Measurements from ENCODE around the gene RNF128. TPM values are rescaled to one million over a fixed set of nuclear protein-coding genes. Genes with fewer than 3 reads are reported as not detected.

The RNF128 gene, protein sequence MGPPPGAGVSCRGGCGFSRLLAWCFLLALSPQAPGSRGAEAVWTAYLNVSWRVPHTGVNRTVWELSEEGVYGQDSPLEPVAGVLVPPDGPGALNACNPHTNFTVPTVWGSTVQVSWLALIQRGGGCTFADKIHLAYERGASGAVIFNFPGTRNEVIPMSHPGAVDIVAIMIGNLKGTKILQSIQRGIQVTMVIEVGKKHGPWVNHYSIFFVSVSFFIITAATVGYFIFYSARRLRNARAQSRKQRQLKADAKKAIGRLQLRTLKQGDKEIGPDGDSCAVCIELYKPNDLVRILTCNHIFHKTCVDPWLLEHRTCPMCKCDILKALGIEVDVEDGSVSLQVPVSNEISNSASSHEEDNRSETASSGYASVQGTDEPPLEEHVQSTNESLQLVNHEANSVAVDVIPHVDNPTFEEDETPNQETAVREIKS
- polyA plus RNA-seq (ENCODE audit: insufficient read depth in 1 of 5, insufficient read length in 5 of 5, low replicate concordance in 1 of 5) = 1 to 10 TPM; 1.3 to 4.2 (median 1.5) TPM
- long read RNA-seq, donor 1, partial matches to known transcripts = 0 of 2 reads
- long read RNA-seq, donor 1, other reads (novel, unspliced or antisense) = 0 of 2 reads
- long read RNA-seq, donor 2 = 0 reads
- long read RNA-seq, donor 3 = 0 reads
- long read RNA-seq, donor 4 = 0 reads
- long read RNA-seq, donor 5, partial matches to known transcripts = 0 of 2 reads
- long read RNA-seq, donor 5, other reads (novel, unspliced or antisense) = 0 of 2 reads
- long read RNA-seq, donor 6 = 0 reads
- long read RNA-seq, donor 7 = 0 reads
- long read RNA-seq, donor 8 = 0 reads

DNA sequence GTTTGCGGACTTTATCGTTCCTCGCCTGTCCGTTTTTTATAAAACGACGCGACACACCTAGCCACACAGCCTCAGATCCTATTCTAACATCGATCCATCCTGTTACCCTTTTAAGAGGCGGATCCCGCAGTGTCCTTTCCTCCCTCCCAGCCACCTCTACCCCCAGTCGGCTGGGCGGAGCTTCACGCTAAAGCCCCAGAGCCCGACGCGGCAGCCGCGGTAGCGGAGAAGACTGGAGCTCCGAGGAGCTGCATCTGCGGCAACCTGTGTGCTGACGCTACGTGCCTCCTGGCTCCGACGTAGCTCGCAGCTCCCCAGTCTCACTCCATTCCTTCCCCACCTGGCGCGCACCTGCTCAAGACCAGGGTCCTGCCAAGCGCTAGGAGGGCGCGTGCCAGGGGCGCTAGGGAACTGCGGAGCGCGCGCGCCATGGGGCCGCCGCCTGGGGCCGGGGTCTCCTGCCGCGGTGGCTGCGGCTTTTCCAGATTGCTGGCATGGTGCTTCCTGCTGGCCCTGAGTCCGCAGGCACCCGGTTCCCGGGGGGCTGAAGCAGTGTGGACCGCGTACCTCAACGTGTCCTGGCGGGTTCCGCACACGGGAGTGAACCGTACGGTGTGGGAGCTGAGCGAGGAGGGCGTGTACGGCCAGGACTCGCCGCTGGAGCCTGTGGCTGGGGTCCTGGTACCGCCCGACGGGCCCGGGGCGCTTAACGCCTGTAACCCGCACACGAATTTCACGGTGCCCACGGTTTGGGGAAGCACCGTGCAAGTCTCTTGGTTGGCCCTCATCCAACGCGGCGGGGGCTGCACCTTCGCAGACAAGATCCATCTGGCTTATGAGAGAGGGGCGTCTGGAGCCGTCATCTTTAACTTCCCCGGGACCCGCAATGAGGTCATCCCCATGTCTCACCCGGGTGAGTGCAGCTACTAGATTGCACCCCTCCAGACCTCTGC lies at the start of gene RNF128:
Gene RNF128, plus strand, starts transcription at position 217 of the 953 bp plus-strand sequence. Its CDS starts 213 bp downstream, at position 430.
- DNase-seq = peak in 1 of 2 donors; percentile 7

GRCh38 chrX:106680716-106681115 lies 45.8 kb upstream of the RNF128 start:
- DNase-seq = no peak

DNA sequence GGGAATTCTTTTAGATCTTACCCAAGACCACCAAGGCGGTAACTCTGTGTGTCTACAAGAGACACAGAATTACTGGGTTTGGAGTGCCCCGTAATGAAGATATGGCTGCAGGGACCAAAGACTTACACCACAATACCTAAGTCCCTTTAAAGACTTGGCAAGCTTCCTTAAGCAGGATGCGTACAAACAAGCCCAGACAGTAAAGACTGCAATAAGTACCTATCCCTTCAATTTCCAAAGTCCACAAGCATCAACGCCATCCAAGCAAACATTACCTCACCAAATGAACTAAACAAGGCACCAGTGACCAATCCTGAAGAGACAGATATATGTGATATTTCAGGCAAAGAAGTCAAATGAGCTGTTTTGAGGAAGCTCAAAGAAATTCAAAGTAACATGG lies 42.3 kb upstream of the RNF128 start:
- DNase-seq = no peak

DNA sequence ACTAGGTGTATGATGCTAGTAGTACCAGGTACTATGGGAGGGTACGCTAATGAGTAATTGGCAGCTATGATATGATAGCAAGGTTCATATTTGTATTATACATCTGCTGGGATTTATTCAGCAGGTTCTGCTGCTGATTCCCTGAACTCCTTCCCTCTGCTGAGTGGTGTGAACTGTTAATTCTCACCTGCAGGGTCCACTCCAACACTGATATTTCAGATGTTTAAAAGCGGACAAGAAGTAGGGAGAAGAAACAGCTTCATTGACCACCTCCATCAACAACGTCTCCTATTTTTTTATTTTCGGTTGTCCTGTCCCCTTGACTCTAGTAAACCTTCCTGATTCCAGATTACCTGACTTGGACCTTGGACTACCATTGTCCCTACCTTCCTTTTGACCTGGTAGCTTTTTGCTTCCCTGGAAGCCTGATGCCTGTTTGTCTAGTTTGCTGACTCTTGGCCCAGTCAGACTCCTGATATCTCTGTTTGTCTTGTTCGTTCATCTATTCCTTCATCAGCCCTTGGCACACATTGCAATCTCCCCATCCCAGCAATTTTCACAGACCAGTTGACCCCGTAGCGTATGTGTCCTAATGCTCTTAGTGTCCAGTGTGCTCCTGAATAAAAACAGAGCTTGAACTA lies 34.0 kb upstream of the RNF128 start:
- no peak for DNase-seq

GRCh38 chrX:106696502-106696901 lies 30.0 kb upstream of the RNF128 start:
- no peak for DNase-seq

DNA sequence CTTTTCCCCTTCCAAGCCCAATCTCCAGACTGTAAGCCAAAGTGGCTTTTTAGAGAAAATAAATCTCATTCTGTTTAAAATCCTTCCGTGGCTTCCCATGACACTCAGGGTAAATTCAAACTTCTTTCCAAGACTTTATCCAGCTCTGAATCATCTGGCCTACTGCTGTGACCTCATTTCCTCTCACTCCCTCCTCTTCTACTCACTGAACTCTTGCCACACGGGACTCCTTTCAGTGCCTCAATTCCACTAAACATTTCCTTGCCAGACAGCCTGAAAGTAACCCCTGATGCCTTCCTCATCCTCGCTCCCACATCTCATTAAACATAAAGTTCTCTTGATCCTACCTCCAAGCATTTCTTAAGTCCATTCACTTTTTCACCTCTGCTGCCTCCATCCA lies 27.8 kb upstream of the RNF128 start:
- no peak for DNase-seq

GRCh38 chrX:106702636-106703035 lies 23.9 kb upstream of the RNF128 start:
- no peak for DNase-seq

DNA sequence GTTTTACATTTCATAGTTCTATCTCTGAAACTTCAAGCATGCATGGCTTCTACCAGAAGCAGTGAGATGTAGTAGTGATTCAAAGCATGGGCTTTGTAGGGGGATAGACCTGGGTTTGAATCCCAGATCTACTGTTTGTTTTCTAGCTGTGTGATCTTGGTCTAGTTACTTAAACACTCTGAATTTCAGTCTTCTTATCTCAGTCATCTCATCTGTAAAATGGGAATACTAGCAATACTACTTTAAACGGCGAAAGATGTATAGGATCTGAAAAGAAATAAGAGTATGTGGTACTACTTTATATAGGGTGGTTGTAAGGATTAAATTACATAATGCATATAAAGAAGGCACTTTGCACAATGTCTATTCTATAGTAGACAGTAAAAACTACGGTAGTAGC lies 20.0 kb upstream of the RNF128 start:
- no peak for DNase-seq

DNA sequence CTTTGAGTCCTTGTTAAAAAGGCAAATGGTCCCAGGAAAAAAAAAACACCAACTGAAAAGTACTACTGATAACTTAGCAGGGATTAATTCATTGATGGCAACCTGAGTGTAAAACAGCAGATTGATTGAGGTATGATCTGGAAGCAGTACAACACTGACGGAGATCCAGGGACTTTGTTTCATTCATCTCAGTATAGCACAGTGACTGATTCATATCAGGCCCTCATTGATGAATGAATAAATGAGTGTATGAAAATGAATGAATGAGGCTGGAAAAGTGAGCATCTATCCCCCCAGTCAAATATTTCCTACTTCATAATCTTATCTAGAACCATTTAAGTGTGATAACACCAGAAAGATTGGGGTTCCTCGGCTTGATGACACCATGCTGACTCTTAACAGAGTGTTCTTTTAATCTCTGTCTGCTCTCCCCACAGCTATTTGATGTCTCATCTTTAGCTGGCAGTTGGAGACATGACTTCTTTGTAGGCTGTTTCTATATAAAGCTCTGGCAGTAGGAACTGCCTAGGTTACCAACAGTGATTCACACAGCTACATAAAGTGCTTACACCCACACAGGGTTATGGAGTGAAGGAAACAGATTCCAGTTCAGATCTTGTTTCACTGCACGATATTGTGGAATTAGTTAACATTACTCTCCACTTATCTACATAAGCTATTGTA lies 18.6 kb upstream of the RNF128 start:
- no peak for DNase-seq

DNA sequence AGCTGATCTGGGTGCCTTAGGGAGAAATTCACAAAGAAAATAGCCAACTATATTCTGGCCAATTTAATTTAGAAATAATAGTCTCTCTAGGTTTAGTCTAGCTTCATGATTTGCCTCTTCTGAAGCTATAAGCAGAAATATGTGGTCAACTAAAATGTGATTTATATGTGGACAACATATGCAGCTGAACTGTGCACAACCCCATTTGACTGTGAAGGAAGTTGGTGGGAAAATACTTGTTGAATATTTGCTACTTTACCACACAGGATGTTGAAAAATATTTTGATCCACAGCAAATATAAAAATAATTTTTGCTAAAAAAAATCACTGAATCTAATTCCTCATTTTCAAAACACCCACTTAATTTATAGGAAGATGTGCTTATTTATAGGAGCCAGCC lies 15.7 kb upstream of the RNF128 start:
- DNase-seq = no peak

GRCh38 chrX:106711375-106711774 lies 15.1 kb upstream of the RNF128 start:
- DNase-seq = no peak

DNA sequence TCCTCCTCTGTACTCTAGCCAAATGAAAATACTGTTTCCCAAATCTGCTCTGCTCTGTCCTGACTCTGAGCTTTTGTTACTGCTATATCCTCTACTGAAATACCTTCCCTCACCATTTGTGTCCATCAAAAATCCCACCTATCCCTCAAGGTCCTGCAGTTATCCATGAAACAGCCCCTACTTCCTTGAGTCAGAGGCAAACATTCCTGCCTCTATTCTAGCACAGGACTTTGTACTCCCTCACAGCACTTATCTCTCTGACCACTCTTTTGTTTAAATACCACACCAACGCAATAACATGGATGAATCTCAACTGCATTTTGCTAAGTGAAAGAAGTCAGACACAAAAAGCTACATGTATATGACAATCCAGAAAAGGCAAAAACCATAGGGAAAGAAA lies 10.5 kb upstream of the RNF128 start:
- DNase-seq = no peak

DNA sequence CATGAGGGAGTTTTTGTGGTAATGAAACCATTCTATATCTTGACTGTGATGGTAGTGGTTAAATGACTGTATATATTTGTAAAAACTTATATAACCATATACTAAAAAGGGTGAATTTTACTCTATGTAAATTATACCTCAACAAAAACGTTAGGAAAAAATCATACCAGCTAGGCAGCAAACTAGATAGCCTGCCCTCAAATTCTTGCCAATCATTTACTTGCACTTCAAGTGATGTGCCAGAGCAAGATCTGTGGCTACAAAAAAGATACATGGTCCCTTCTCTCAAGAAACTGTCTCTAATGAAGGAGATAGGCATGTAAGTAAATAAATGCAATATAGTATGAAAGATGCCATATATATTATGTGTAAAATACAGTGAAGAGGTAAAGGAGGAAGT lies 10.0 kb upstream of the RNF128 start:
- no peak for DNase-seq

GRCh38 chrX:106718709-106719108 lies 7.8 kb upstream of the RNF128 start:
- no peak for DNase-seq

DNA sequence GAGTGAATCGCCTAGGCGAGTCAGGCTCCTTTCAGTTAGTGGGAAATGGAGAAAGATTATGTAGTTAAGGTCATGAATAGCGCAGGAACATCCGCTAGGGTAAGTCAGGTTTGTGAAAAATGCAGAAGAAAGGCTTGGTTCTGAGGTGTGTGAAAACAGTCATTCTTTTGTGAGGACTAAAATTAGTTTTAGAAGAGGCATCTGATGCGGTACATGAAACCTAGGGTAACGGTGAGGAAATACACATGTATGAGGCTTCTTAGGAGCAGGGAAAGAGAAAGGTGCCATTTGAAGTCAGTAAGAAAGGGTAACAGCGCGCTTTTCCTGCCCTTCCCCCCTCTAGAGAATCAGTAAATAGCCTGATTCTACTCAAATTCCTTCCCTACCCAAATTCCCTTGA lies 570 bp upstream of the RNF128 start:
- DNase-seq = no peak

DNA sequence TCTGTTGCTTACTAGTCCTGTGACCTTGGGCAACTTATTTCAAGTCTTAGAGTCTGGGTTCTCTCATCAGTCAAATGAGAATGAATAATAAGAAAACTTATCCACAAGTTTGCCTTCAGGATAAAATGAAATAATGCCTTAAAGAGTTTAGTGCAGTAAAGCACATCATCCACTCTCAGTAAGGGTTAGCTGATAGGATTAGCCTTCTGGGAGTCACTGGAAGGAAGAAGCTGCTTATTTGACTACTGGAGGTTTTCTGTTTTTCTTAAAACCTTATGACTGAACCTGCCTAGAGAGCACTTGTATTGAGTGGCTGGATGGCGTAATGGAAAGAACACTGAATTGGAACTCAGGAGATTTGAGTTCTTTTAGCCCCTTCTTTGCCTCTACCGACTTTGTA lies 1.8 kb downstream of the RNF128 start:
- no peak for DNase-seq

GRCh38 chrX:106730401-106730800 lies 3.9 kb downstream of the RNF128 start:
- DNase-seq = no peak

- no peak for DNase-seq
Measured at GRCh38 chrX:106731590-106731989, 5.1 kb downstream of the RNF128 start.

GRCh38 chrX:106734827-106735226 lies 8.3 kb downstream of the RNF128 start:
- no peak for DNase-seq

GRCh38 chrX:106740193-106740780 lies 13.8 kb downstream of the RNF128 start:
- no peak for DNase-seq
